ENCODE measurements around the gene RAB11B.

GRCh38 chr19:8453616-8454015 is 63.5 kb downstream of the RAB11B start:
- TF ChIP-seq, protein P1, sequence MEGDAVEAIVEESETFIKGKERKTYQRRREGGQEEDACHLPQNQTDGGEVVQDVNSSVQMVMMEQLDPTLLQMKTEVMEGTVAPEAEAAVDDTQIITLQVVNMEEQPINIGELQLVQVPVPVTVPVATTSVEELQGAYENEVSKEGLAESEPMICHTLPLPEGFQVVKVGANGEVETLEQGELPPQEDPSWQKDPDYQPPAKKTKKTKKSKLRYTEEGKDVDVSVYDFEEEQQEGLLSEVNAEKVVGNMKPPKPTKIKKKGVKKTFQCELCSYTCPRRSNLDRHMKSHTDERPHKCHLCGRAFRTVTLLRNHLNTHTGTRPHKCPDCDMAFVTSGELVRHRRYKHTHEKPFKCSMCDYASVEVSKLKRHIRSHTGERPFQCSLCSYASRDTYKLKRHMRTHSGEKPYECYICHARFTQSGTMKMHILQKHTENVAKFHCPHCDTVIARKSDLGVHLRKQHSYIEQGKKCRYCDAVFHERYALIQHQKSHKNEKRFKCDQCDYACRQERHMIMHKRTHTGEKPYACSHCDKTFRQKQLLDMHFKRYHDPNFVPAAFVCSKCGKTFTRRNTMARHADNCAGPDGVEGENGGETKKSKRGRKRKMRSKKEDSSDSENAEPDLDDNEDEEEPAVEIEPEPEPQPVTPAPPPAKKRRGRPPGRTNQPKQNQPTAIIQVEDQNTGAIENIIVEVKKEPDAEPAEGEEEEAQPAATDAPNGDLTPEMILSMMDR (IDR thresholded peaks at IDR 0.05): no peak
- no peak for TF ChIP-seq POLR2AphosphoS5 (IDR thresholded peaks at IDR 0.05)

All from stomach (tissue), 4 donors.